SK-N-SH treated with all-trans-retinoic acid at 6 μM for 48 hours (cell line): ENCODE measurements around the gene SLC7A7.

Experiments
- ATAC-seq: fragments of 200-7000 bp; cut with Tn5 transposase; 3 replicates; pipeline ENCODE4 v1.9.1; 2020; ENCODE audit warnings: mild to moderate bottlenecking, moderate library complexity
- BACH2 ChIP-seq: fragments of 250-450 bp; sonication (Bioruptor Pico); IDR thresholded peaks from 2 replicates; pipeline ENCODE4 v1.9.0; 2021; ENCODE audit warnings: mild to moderate bottlenecking, borderline replicate concordance
- CREB5 ChIP-seq: fragments of 250-450 bp; sonication (Bioruptor Pico); IDR thresholded peaks from 2 replicates; pipeline ENCODE4 v1.5.1; 2020; ENCODE audit warnings: low read depth, mild to moderate bottlenecking, moderate library complexity
- CSRNP3 ChIP-seq: fragments of 250-450 bp; sonication (Bioruptor Pico); IDR thresholded peaks from 2 replicates; pipeline ENCODE4 v1.5.1; 2021; ENCODE audit warnings: mild to moderate bottlenecking, moderate library complexity
- ESRRG ChIP-seq: fragments of 250-450 bp; sonication (Bioruptor Pico); IDR thresholded peaks from 2 replicates; pipeline ENCODE4 v1.6.1; 2021; ENCODE audit warnings: mild to moderate bottlenecking
- GLIS3 ChIP-seq: fragments of 250-450 bp; sonication (Bioruptor Pico); IDR thresholded peaks from 2 replicates; pipeline ENCODE4 v1.5.0; 2020; ENCODE audit warnings: mild to moderate bottlenecking, moderate library complexity
- OSR1 ChIP-seq: fragments of 250-450 bp; sonication (Bioruptor Pico); IDR thresholded peaks from 2 replicates; pipeline ENCODE4 v1.8.0; 2022; ENCODE audit warnings: moderate library complexity, mild to moderate bottlenecking, inconsistent platforms
- PATZ1 ChIP-seq: fragments of 250-450 bp; sonication (Bioruptor Pico); IDR thresholded peaks from 2 replicates; pipeline ENCODE4 v1.8.0; 2020; ENCODE audit warnings: mild to moderate bottlenecking, moderate library complexity, borderline replicate concordance
- POU6F1 ChIP-seq: fragments of 250-450 bp; sonication (Bioruptor Pico); IDR thresholded peaks from 2 replicates; pipeline ENCODE4 v1.8.0; 2021; ENCODE audit warnings: low read depth, mild to moderate bottlenecking, moderate library complexity, borderline replicate concordance
- PPARA ChIP-seq: fragments of 250-450 bp; sonication (Bioruptor Pico); IDR thresholded peaks from 2 replicates; pipeline ENCODE4 v1.5.0; 2020; ENCODE audit warnings: mild to moderate bottlenecking, borderline replicate concordance
- RARB ChIP-seq: fragments of 250-450 bp; sonication (Bioruptor Pico); IDR thresholded peaks from 2 replicates; pipeline ENCODE4 v1.8.0; 2021; ENCODE audit warnings: mild to moderate bottlenecking, moderate library complexity
- TCF4 ChIP-seq: fragments of 250-450 bp; sonication (Bioruptor Pico); IDR thresholded peaks from 2 replicates; pipeline ENCODE4 v1.8.0; 2021; ENCODE audit warnings: mild to moderate bottlenecking, moderate library complexity, borderline replicate concordance
- TOX ChIP-seq: fragments of 250-450 bp; sonication (Bioruptor Pico); IDR thresholded peaks from 2 replicates; pipeline ENCODE4 v1.8.0; 2021; ENCODE audit warnings: mild to moderate bottlenecking, moderate library complexity, borderline replicate concordance
- ZC3H10 ChIP-seq: fragments of 250-450 bp; sonication (Bioruptor Pico); IDR thresholded peaks from 2 replicates; pipeline ENCODE4 v1.5.1; 2021; ENCODE audit warnings: mild to moderate bottlenecking, moderate library complexity
- ZFP3 ChIP-seq: fragments of 250-450 bp; sonication (Bioruptor Pico); IDR thresholded peaks from 2 replicates; pipeline ENCODE4 v1.5.0; 2020; ENCODE audit warnings: mild to moderate bottlenecking, moderate library complexity
- ZFP30 ChIP-seq: fragments of 450-650 bp; formaldehyde crosslinking; IDR thresholded peaks from 2 replicates; pipeline ENCODE4 v1.5.0; 2022; ENCODE audit warnings: mild to moderate bottlenecking, moderate library complexity
- ZNF565 ChIP-seq: fragments of 450-650 bp; formaldehyde crosslinking; conservative IDR thresholded peaks from 2 replicates; pipeline ENCODE4 v1.5.0; 2020; ENCODE audit warnings: low read depth, mild to moderate bottlenecking, moderate library complexity
- ZNF70 ChIP-seq: fragments of 450-650 bp; formaldehyde crosslinking; IDR thresholded peaks from 2 replicates; pipeline ENCODE4 v1.5.0; 2020; ENCODE audit warnings: mild to moderate bottlenecking, moderate library complexity
- ZNF8 ChIP-seq: fragments of 450-650 bp; formaldehyde crosslinking; IDR thresholded peaks from 2 replicates; pipeline ENCODE4 v1.5.0; 2020; ENCODE audit warnings: mild to moderate bottlenecking, moderate library complexity

SLC7A7 gene

GRCh38 chr14:22813145-22813544 lies 2.1 kb downstream of the SLC7A7 start:
- TF ChIP-seq CSRNP3 (no peak), BACH2 (CRISPR knock-in tag) (no peak), ZNF8 (CRISPR knock-in tag) (no peak), POU6F1 (no peak), OSR1 (CRISPR knock-in tag) (no peak), TOX (CRISPR knock-in tag) (no peak), ZNF565 (CRISPR knock-in tag) (no peak), CREB5 (CRISPR knock-in tag) (no peak), GLIS3 (no peak), PPARA (CRISPR knock-in tag) (no peak), ZFP30 (CRISPR knock-in tag) (no peak)
- TF ChIP-seq, all 23 proteins: peak for 0
- no peak for ATAC-seq

- 0 out of 3 replicates have a peak, but pooled peaks have one; percentile 27 for ATAC-seq
- no peak for TF ChIP-seq BACH2 (CRISPR knock-in tag)
- no peak for TF ChIP-seq RARB (CRISPR knock-in tag)
- TF ChIP-seq ESRRG, result no peak
- TF ChIP-seq CSRNP3, result no peak
- no peak for TF ChIP-seq ZNF70 (CRISPR knock-in tag)
- TF ChIP-seq PATZ1 (CRISPR knock-in tag), result no peak
Measured at GRCh38 chr14:22812744-22813143, 2.5 kb downstream of the SLC7A7 start.

GRCh38 chr14:22811722-22812121 lies 3.5 kb downstream of the SLC7A7 start:
- TF ChIP-seq ZNF70 (CRISPR knock-in tag) (no peak), POU6F1 (no peak), ZFP30 (CRISPR knock-in tag) (no peak), ESRRG (no peak), ZC3H10 (no peak), CSRNP3 (no peak), ZFP3 (no peak), PPARA (CRISPR knock-in tag) (no peak), PATZ1 (CRISPR knock-in tag) (no peak), TCF4 (no peak), ZNF565 (CRISPR knock-in tag) (no peak), BACH2 (CRISPR knock-in tag) (no peak)
- ATAC-seq, result no peak
